OCI-LY3 (cell line): ENCODE measurements around the gene PDS5B.

Experiments used
- H2AFZ ChIP-seq: fragments of 200-600, 300-600 bp; shearing (Covaris generic); 2 replicates; pipeline ENCODE4 v1.6.0; 2014; ENCODE audit warnings: antibody characterized with exemption, low read depth, low read length
- H3K27ac ChIP-seq: fragments of 200-600, 300-600 bp; sonication (generic); 2 replicates; pipeline ENCODE4 v1.5.1; 2014; ENCODE audit warnings: mild to moderate bottlenecking, low read length, moderate library complexity, mixed read lengths
- H3K27me3 ChIP-seq: fragments of 200-600, 300-600 bp; sonication (generic); 2 replicates; pipeline ENCODE4 v1.6.1; 2014; ENCODE audit warnings: low read depth, low read length, mixed read lengths
- H3K36me3 ChIP-seq: fragments of 200-600, 300-600 bp; sonication (generic); replicated peaks from 2 replicates; pipeline ENCODE3; 2014; ENCODE audit warnings: low read depth, low read length, mixed read lengths
- H3K4me1 ChIP-seq: fragments of 300-600, 200-600 bp; sonication (generic); 2 replicates; pipeline ENCODE4 v1.6.1; 2014; ENCODE audit warnings: low read length, mixed read lengths
- H3K4me2 ChIP-seq: fragments of 200-600, 300-600 bp; sonication (generic); 2 replicates; pipeline ENCODE4 v1.6.1; 2014; ENCODE audit warnings: low read length, mixed read lengths
- H3K4me3 ChIP-seq: fragments of 300-600, 200-600 bp; sonication (generic); 2 replicates; pipeline ENCODE4 v1.5.1; 2014; ENCODE audit warnings: antibody characterized with exemption, mild to moderate bottlenecking, low read length, moderate library complexity
- H3K79me2 ChIP-seq: fragments of 300-600, 200-600 bp; shearing (Covaris generic); 2 replicates; pipeline ENCODE4 v1.6.1; 2014; ENCODE audit warnings: mild to moderate bottlenecking, low read length, mixed read lengths
- H3K9ac ChIP-seq: fragments of 300-600, 200-600 bp; shearing (Covaris generic); 2 replicates; pipeline ENCODE4 v1.6.0; 2014; ENCODE audit warnings: mild to moderate bottlenecking, low read length, moderate library complexity
- H3K9me3 ChIP-seq: fragments of 200-600, 300-600 bp; shearing (Covaris generic); 2 replicates; pipeline ENCODE4 v1.6.1; 2014; ENCODE audit warnings: low read length, mixed read lengths; ENCODE audit not compliant: insufficient read depth
- H4K20me1 ChIP-seq: fragments of 200-600, 300-600 bp; sonication (generic); 2 replicates; pipeline ENCODE4 v1.6.1; 2016; ENCODE audit warnings: low read length, mixed read lengths; ENCODE audit not compliant: insufficient read depth
- CTCF ChIP-seq: fragments of 200-600, 300-600 bp; sonication (generic); IDR thresholded peaks from 2 replicates; pipeline ENCODE4 v1.5.1; 2014; ENCODE audit warnings: antibody characterized with exemption, low read length, low read depth
- EZH2phosphoT487 ChIP-seq: fragments of 200-600 bp; shearing (Covaris generic); IDR thresholded peaks from 2 replicates; pipeline ENCODE4 v1.6.1; 2018; ENCODE audit warnings: antibody characterized with exemption, mixed run types, low read depth

PDS5B gene

GRCh38 chr13:32581177-32581786, 5.0 kb upstream of the PDS5B start:
- H3K9ac ChIP-seq, result no peak overlapping the region
- TF ChIP-seq EZH2phosphoT487, result no peak
- peak; percentile 88 for TF ChIP-seq CTCF
- no peak overlapping the region for H3K4me2 ChIP-seq
- peaks cover 5% of the 10 kb centered on the region for H3K4me1 ChIP-seq
- H3K9me3 ChIP-seq, result no peaks in the 10 kb centered on the region
- peaks cover 5% of the 10 kb centered on the region; the same call in 1 of the 2 replicates for H3K27me3 ChIP-seq
- no peaks in the 10 kb centered on the region for H3K36me3 ChIP-seq
- H3K4me3 ChIP-seq, result no peak overlapping the region
- no peak overlapping the region for H2AFZ ChIP-seq
- no peaks in the 10 kb centered on the region for H3K79me2 ChIP-seq
- H3K27ac ChIP-seq, result no peak overlapping the region
- H4K20me1 ChIP-seq, result no peaks in the 10 kb centered on the region

- Histone ChIP-seq H3K9ac (no peak overlapping the region), H3K4me3 (no peak overlapping the region), H3K27me3 (peaks cover 5% of the 10 kb centered on the region; the same call in 1 of the 2 replicates), H3K4me2 (no peak overlapping the region), H4K20me1 (no peaks in the 10 kb centered on the region), H3K79me2 (peaks cover 4% of the 10 kb centered on the region), H3K27ac (no peak overlapping the region), H3K36me3 (no peaks in the 10 kb centered on the region), H3K4me1 (peaks cover 5% of the 10 kb centered on the region), H3K9me3 (no peaks in the 10 kb centered on the region), H2AFZ (no peak overlapping the region)
- TF ChIP-seq EZH2phosphoT487 (no peak), CTCF (no peak)
Measured at GRCh38 chr13:32582281-32582680, 4.0 kb upstream of the PDS5B start.

GRCh38 chr13:32582991-32583390, 3.3 kb upstream of the PDS5B start:
- Histone ChIP-seq H2AFZ (no peak overlapping the region), H3K36me3 (no peaks in the 10 kb centered on the region), H3K27me3 (peaks cover 5% of the 10 kb centered on the region; the same call in 1 of the 2 replicates), H3K4me1 (peaks cover 7% of the 10 kb centered on the region), H3K4me2 (no peak overlapping the region), H3K9me3 (no peaks in the 10 kb centered on the region), H3K27ac (no peak overlapping the region), H3K79me2 (peaks cover 11% of the 10 kb centered on the region), H3K9ac (no peak overlapping the region), H3K4me3 (no peak overlapping the region), H4K20me1 (peaks cover 6% of the 10 kb centered on the region)
- TF ChIP-seq EZH2phosphoT487 (no peak), CTCF (no peak)

GRCh38 chr13:32585550-32586079, 637 bp upstream of the PDS5B start:
- peak overlapping the region; percentile 85 for H2AFZ ChIP-seq
- no peak overlapping the region for H3K27ac ChIP-seq
- no peak for TF ChIP-seq EZH2phosphoT487
- no peak for TF ChIP-seq CTCF
- H4K20me1 ChIP-seq, result peaks cover 30% of the 10 kb centered on the region
- peaks cover 22% of the 10 kb centered on the region for H3K4me1 ChIP-seq
- peak overlapping the region; percentile 89 for H3K4me2 ChIP-seq
- H3K79me2 ChIP-seq, result peaks cover 37% of the 10 kb centered on the region
- H3K4me3 ChIP-seq, result peak overlapping the region; percentile 77
- H3K27me3 ChIP-seq, result peaks cover 5% of the 10 kb centered on the region; the same call in 1 of the 2 replicates
- no peaks in the 10 kb centered on the region for H3K36me3 ChIP-seq
- H3K9ac ChIP-seq, result peak overlapping the region; percentile 66
- H3K9me3 ChIP-seq, result no peaks in the 10 kb centered on the region
